Parathyroid adenoma (tissue), 2 donors: ENCODE measurements around the gene NOL3.

Experiments used
- H2AFZ ChIP-seq: fragments of 300-600 bp; sonication (generic); one replicate; pipeline ENCODE4 v1.7.0; 2017; ENCODE audit warnings: antibody characterized with exemption, mild to moderate bottlenecking
- H3K27ac ChIP-seq: fragments of 300-600 bp; sonication (generic); one replicate; pipeline ENCODE4 v1.7.0; 2017
- H3K27me3 ChIP-seq: fragments of 300-600 bp; sonication (generic); one replicate; pipeline ENCODE4 v1.7.0; 2017; ENCODE audit warnings: low read length; ENCODE audit not compliant: control insufficient read depth, insufficient read depth
- H3K36me3 ChIP-seq: fragments of 300-600 bp; sonication (generic); one replicate; pipeline ENCODE4 v1.7.0; 2017; ENCODE audit warnings: low read length; ENCODE audit not compliant: control insufficient read depth, insufficient read depth
- H3K4me1 ChIP-seq: fragments of 300-600 bp; sonication (generic); one replicate; pipeline ENCODE4 v1.7.0; 2017; ENCODE audit warnings: control low read depth
- H3K4me2 ChIP-seq: fragments of 300-600 bp; sonication (generic); one replicate; pipeline ENCODE4 v1.7.0; 2017; ENCODE audit warnings: low read length
- H3K4me3 ChIP-seq: fragments of 300-600 bp; sonication (generic); one replicate; pipeline ENCODE4 v1.7.0; 2017; ENCODE audit warnings: low read depth, low read length
- H3K79me2 ChIP-seq: fragments of 300-600 bp; sonication (generic); one replicate; pipeline ENCODE4 v1.7.0; 2017; ENCODE audit warnings: control low read depth
- H3K9ac ChIP-seq: fragments of 300-600 bp; sonication (generic); one replicate; pipeline ENCODE4 v1.7.0; 2017; ENCODE audit warnings: mild to moderate bottlenecking
- H3K9me3 ChIP-seq: fragments of 300-600 bp; sonication (generic); one replicate; pipeline ENCODE4 v1.7.0; 2017; ENCODE audit warnings: low read length; ENCODE audit not compliant: control insufficient read depth
- CTCF ChIP-seq: fragments of 300-600 bp; sonication (generic); IDR thresholded peaks from one replicate; pipeline ENCODE4 v1.7.0; 2017; ENCODE audit warnings: antibody characterized with exemption, mild to moderate bottlenecking
- donor health status: primary hyperparathyroidism.

The NOL3 gene

GRCh38 chr16:67149276-67150046 is 20.9 kb upstream of the NOL3 start:
- H3K4me3 ChIP-seq: no peak overlapping the region

GRCh38 chr16:67150047-67150832 is 20.1 kb upstream of the NOL3 start:
- H3K4me1 ChIP-seq: peaks cover 8% of the 10 kb centered on the region
- H2AFZ ChIP-seq: peak overlapping the region; percentile 93
- peak; percentile 8 for TF ChIP-seq CTCF
- peak overlapping the region; percentile 63 for H3K9ac ChIP-seq
- H3K27me3 ChIP-seq: no peaks in the 10 kb centered on the region
- no peaks in the 10 kb centered on the region for H3K79me2 ChIP-seq
- peak overlapping the region; percentile 72 for H3K27ac ChIP-seq
- peak overlapping the region; percentile 65 for H3K4me3 ChIP-seq
- no peaks in the 10 kb centered on the region for H3K9me3 ChIP-seq
- no peaks in the 10 kb centered on the region for H3K36me3 ChIP-seq
- peak overlapping the region; percentile 93 for H3K4me2 ChIP-seq

More at GRCh38 chr16:67149276-67150046, 20.9 kb upstream of the NOL3 start:
- H3K9ac ChIP-seq: no peak overlapping the region
- H3K9me3 ChIP-seq: no peaks in the 10 kb centered on the region
- H3K27me3 ChIP-seq: no peaks in the 10 kb centered on the region
- H3K27ac ChIP-seq: no peak overlapping the region
- no peaks in the 10 kb centered on the region for H3K36me3 ChIP-seq
- H3K4me1 ChIP-seq: peaks cover 6% of the 10 kb centered on the region
- H3K4me2 ChIP-seq: no peak overlapping the region
- H2AFZ ChIP-seq: no peak overlapping the region
- no peaks in the 10 kb centered on the region for H3K79me2 ChIP-seq
- TF ChIP-seq CTCF: no peak

- H3K4me3 ChIP-seq: peak within 1 kb of the TSS; percentile 65
- H3K36me3 ChIP-seq: no peaks in the 10 kb centered on the region
- peak within 1 kb of the TSS; percentile 63 for H3K9ac ChIP-seq
- H3K4me1 ChIP-seq: peaks cover 8% of the 10 kb centered on the region
- no peak for TF ChIP-seq CTCF
- peak within 1 kb of the TSS; percentile 93 for H3K4me2 ChIP-seq
- no peaks in the 10 kb centered on the region for H3K79me2 ChIP-seq
- peak within 1 kb of the TSS; percentile 93 for H2AFZ ChIP-seq
- H3K27ac ChIP-seq: peak within 1 kb of the TSS; percentile 72
- H3K27me3 ChIP-seq: no peaks in the 10 kb centered on the region
- H3K9me3 ChIP-seq: no peaks in the 10 kb centered on the region
These were observed 19.4 kb upstream of the NOL3 start, which contains the start of gene B3GNT9 for GRCh38 chr16:67150833-67151396. TSS of gene B3GNT9 (minus strand) at chr16:67150998. CDS start at chr16:67150485, 513 bp downstream.

GRCh38 chr16:67151431-67152097 is 18.8 kb upstream of the NOL3 start:
- Histone ChIP-seq H2AFZ (peak overlapping the region; percentile 93), H3K36me3 (no peaks in the 10 kb centered on the region), H3K4me1 (peaks cover 8% of the 10 kb centered on the region), H3K27ac (peak overlapping the region; percentile 72), H3K9me3 (no peaks in the 10 kb centered on the region), H3K27me3 (no peaks in the 10 kb centered on the region), H3K4me3 (peak overlapping the region; percentile 65), H3K9ac (no peak overlapping the region), H3K4me2 (peak overlapping the region; percentile 93), H3K79me2 (no peaks in the 10 kb centered on the region)
- TF ChIP-seq CTCF: no peak
